ENCODE measurements around the gene MUC20. TPM values are rescaled to one million over a fixed set of nuclear protein-coding genes. Genes with fewer than 3 reads are reported as not detected.
"Not testable (repeated sequence)": the region's sequence is repeated elsewhere in the genome, so short reads cannot be mapped to it uniquely, and the experiment has no call there.

MUC20 gene
- total RNA-seq, 8 experiments from 2014 or later, result 0.49 to 6.3 (median 1.1) TPM

DNA sequence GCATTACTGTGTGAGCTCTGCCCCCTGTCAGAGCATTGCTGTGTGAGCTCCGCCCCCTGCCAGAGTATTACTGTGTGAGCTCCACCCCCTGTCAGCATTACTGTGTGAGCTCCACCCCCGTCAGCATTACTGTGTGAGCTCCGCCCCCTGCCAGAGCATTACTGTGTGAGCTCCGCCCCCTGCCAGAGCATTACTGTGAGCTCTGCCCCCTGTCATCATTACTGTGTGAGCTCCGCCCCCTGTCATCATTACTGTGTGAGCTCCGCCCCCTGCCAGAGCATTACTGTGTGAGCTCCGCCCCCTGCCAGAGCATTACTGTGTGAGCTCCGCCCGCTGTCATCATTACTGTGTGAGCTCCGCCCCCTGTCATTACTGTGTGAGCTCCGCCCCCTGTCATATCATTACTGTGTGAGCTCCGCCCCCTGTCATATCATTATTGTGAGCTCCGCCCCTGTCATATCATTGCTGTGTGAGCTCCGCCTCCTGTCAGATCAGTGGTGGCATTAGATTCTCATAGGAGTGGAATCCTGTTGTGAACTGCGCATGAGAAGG lies 33.5 kb upstream of the MUC20 start:
- 95 to 100% methylated on average over 1 to 5 of the region's 15 CpGs; no CpG with 5 or more reads in 8 of the 10 experiments for WGBS, 10 experiments
- H3K4me1 ChIP-seq (replicated peaks in 1 of 2); in situ Hi-C loops (cut with MboI; ENCODE audit: low pct_unique_long_range_greater_than_20kb in 2 of 9, low sequenced_read_pairs in 9 of 9, unreplicated experiment in 9 of 9); H3K4me3 ChIP-seq; H3K27ac ChIP-seq: not testable (repeated sequence)
- ATAC-seq (replicated peaks in 6 of 8), result peak in 6 of 8 experiments; percentile 22 to 68 (median 52)

GRCh38 chr3:195688471-195689183 lies 32.2 kb upstream of the MUC20 start:
- in situ Hi-C loops (cut with MboI; ENCODE audit: low pct_unique_long_range_greater_than_20kb in 2 of 9, low sequenced_read_pairs in 9 of 9, unreplicated experiment in 9 of 9); H3K27ac ChIP-seq; H3K4me3 ChIP-seq; ATAC-seq (replicated peaks in 6 of 8); H3K4me1 ChIP-seq (replicated peaks in 1 of 2): not testable (repeated sequence)
- no CpG with 5 or more reads among the region's 14 CpGs for WGBS, 10 experiments

- H3K4me1 ChIP-seq (replicated peaks in 1 of 2); H3K27ac ChIP-seq; in situ Hi-C loops (cut with MboI; ENCODE audit: low pct_unique_long_range_greater_than_20kb in 2 of 9, low sequenced_read_pairs in 9 of 9, unreplicated experiment in 9 of 9); H3K4me3 ChIP-seq; ATAC-seq (replicated peaks in 6 of 8): not testable (repeated sequence)
- WGBS, 10 experiments, result 60 to 100% (median 83%) methylated on average over 1 to 12 of the region's 21 CpGs; no CpG with 5 or more reads in 1 of the 10 experiments
These were observed 31.4 kb upstream of the MUC20 start for GRCh38 chr3:195689184-195690070.

GRCh38 chr3:195690951-195691350 lies 29.8 kb upstream of the MUC20 start:
- Histone ChIP-seq H3K4me1 (replicated peaks in 1 of 2) (no peaks in the 10 kb centered on the region), H3K27ac (no peak overlapping the region), H3K4me3 (no peak overlapping the region)
- in situ Hi-C loops (cut with MboI; ENCODE audit: low pct_unique_long_range_greater_than_20kb in 2 of 9, low sequenced_read_pairs in 9 of 9, unreplicated experiment in 9 of 9), result no loop called here
- 92 to 100% (median 100%) methylated on average over 1 to 6 of the region's 9 CpGs; no CpG with 5 or more reads in 4 of the 10 experiments for WGBS, 10 experiments
- ATAC-seq (replicated peaks in 6 of 8), result no peak

DNA sequence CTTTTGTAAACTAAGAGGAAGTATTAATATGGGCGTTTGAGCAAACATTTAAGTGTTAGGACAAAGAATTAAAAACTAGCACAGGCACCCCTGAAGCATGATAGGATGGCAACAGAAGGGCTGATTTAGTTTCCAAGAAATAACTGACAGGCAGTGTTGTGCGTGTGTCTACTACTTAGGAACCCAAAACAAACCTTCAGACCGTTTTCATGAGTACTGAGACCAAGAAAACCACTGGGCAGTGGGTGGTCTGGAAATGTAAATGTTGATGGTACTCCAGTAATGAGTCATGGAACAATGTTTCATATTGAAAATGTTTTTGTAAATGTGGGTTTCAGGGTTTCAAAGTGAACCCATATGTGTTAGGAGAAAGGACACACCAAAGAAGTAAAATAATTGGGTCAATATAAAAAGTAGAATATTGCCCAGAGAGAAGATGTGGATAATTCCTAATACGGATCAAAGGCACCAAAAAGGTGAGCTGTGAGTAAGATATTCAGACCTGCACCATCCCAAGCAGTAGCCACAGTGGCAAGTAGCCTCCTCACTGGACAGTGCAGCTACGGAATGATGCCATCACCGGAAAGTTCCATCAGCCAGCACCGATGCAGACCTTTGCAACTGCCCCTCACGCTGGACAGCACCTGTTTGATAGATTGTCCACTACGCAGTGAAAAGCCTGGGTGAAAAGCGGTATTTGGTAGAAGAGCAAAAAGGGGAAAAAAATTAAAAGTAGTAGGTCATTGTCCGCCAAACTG lies 29.0 kb upstream of the MUC20 start:
- H3K4me1 ChIP-seq (replicated peaks in 1 of 2); in situ Hi-C loops (cut with MboI; ENCODE audit: low pct_unique_long_range_greater_than_20kb in 2 of 9, low sequenced_read_pairs in 9 of 9, unreplicated experiment in 9 of 9); H3K27ac ChIP-seq; H3K4me3 ChIP-seq: not testable (repeated sequence)
- WGBS, 10 experiments, result 82 to 100% (median 96%) methylated on average over 1 to 8 of the region's 11 CpGs
- peak in 3 of 8 experiments; percentile 26 to 38 (median 35) for ATAC-seq (replicated peaks in 6 of 8)

- Histone ChIP-seq H3K4me1 (replicated peaks in 1 of 2) (no peaks in the 10 kb centered on the region), H3K27ac (no peak overlapping the region), H3K4me3 (no peak overlapping the region)
- in situ Hi-C loops (cut with MboI; ENCODE audit: low pct_unique_long_range_greater_than_20kb in 2 of 9, low sequenced_read_pairs in 9 of 9, unreplicated experiment in 9 of 9), result no loop called here
- WGBS, 10 experiments, result 82 to 97% (median 92%) methylated on average over 2 to 5 of the region's 5 CpGs
- ATAC-seq (replicated peaks in 6 of 8), result peak in 3 of 8 experiments; percentile 4 to 15 (median 15)
These were observed 28.5 kb upstream of the MUC20 start for GRCh38 chr3:195692354-195692685.

- peak in 6 of 8 experiments; percentile 17 to 56 (median 30) for ATAC-seq (replicated peaks in 6 of 8)
- Histone ChIP-seq H3K4me1 (replicated peaks in 1 of 2) (no peaks in the 10 kb centered on the region), H3K27ac (no peak overlapping the region), H3K4me3 (no peak overlapping the region)
- 73 to 100% (median 85%) methylated on average over 1 to 5 of the region's 5 CpGs; no CpG with 5 or more reads in 1 of the 10 experiments for WGBS, 10 experiments
- in situ Hi-C loops (cut with MboI; ENCODE audit: low pct_unique_long_range_greater_than_20kb in 2 of 9, low sequenced_read_pairs in 9 of 9, unreplicated experiment in 9 of 9), result no loop called here
These were observed 27.9 kb upstream of the MUC20 start for GRCh38 chr3:195692781-195693427.

DNA sequence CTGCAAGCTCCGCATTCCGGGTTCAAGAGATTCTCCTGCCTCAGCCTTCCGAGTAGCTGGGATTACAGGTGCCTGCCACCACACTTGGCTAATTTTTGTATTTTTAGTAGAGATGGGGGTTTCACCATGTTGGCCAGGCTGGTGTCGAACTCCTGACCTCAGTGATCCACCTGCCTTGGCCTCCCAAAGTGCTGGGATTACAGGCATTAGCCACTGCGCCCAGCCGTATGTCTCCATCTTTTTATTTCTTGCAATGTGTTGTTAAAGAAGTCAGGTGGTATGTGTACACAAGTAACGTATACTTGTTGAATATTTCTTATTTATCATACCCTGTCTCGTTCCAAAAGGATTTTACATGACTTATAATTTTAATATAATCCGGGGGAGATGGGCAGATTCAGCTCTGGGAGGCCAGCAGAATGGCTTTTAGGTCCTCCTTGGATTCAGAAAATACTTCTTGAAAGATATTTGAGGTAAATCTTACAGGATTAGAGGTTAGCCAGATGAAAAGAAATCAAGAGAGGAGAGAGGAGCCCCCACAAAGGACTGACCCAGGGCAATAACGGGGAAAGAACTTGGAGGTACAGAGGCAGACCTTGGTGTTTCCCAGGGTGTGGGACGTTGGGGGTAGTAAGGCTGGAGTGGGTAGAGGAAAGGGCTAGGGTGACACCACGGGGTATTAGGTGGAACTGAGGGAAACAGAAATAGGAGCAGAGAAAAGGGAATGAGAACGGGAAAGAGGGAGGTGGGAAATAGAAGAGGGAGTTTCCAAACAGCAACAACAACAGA lies 27.2 kb upstream of the MUC20 start:
- no peak overlapping the region for H3K4me3 ChIP-seq
- ATAC-seq (replicated peaks in 6 of 8), result no peak
- WGBS, 10 experiments, result 63 to 95% (median 81%) methylated on average over 4 to 13 of the region's 13 CpGs
- no peaks in the 10 kb centered on the region for H3K4me1 ChIP-seq (replicated peaks in 1 of 2)
- no peak overlapping the region for H3K27ac ChIP-seq
- in situ Hi-C loops (cut with MboI; ENCODE audit: low pct_unique_long_range_greater_than_20kb in 2 of 9, low sequenced_read_pairs in 9 of 9, unreplicated experiment in 9 of 9), result no loop called here

DNA sequence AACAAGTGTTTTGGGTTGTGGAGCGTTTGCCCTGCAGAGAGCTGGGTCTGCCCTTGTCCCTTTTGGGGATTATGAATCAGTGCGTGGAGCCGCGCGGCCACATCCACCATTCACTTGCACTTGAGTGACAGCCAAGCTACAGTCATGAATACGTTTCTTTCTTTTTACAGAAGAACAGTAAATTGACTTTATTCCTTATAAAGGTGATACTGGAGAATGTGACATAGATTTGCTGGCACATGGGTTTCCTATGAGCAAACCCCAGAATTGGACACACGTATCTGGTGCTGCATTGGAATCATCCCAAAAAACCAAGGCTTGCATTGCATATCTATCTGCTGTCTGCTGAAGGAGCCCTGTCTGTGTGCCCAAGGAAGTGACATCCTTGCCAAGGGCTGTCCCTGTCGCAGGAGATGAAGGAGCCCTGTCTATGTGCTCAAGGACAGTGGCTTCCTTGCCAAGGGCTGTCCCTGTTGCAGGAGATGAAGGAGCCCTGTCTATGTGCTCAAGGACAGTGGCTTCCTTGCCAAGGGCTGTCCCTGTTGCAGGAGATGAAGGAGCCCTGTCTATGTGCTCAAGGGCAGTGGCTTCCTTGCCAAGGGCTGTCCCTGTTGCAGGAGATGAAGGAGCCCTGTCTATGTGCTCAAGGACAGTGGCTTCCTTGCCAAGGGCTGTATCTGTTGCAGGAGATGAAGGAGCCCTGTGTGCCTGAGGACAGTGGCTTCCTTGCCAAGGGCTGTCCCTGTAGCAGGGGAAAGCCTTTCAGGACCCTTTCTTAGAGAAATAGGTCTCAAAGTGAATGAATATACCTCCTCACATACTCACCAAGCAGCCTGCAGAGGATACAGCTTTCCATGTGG lies 26.3 kb upstream of the MUC20 start:
- in situ Hi-C loops (cut with MboI; ENCODE audit: low pct_unique_long_range_greater_than_20kb in 2 of 9, low sequenced_read_pairs in 9 of 9, unreplicated experiment in 9 of 9); ATAC-seq (replicated peaks in 6 of 8); H3K4me1 ChIP-seq (replicated peaks in 1 of 2); H3K27ac ChIP-seq; H3K4me3 ChIP-seq: not testable (repeated sequence)
- WGBS, 10 experiments, result 82 to 100% (median 90%) methylated on average over 1 to 8 of the region's 8 CpGs; no CpG with 5 or more reads in 1 of the 10 experiments

- Histone ChIP-seq H3K4me3 (no peak overlapping the region), H3K27ac (no peak overlapping the region), H3K4me1 (replicated peaks in 1 of 2) (no peaks in the 10 kb centered on the region)
- peak in 3 of 8 experiments; percentile 5 to 11 (median 5) for ATAC-seq (replicated peaks in 6 of 8)
- in situ Hi-C loops (cut with MboI; ENCODE audit: low pct_unique_long_range_greater_than_20kb in 2 of 9, low sequenced_read_pairs in 9 of 9, unreplicated experiment in 9 of 9), result no loop called here
- 70 to 100% (median 82%) methylated on average over 2 to 26 of the region's 31 CpGs; no CpG with 5 or more reads in 2 of the 10 experiments for WGBS, 10 experiments
These were observed 24.0 kb upstream of the MUC20 start for GRCh38 chr3:195696632-195697278.
